GM18511 (cell line): Measurements from ENCODE around the gene WASHC2C.
"Not testable (repeated sequence)": the region's sequence is repeated elsewhere in the genome, so short reads cannot be mapped to it uniquely, and the experiment has no call there.

Experiments used
- ATAC-seq: cut with Tn5 transposase; IDR thresholded peaks from one replicate; pipeline ENCODE4 v1.9.1; 2021; ENCODE audit warnings: mild to moderate bottlenecking, moderate library complexity; ENCODE audit not compliant: unreplicated experiment

WASHC2C gene

DNA sequence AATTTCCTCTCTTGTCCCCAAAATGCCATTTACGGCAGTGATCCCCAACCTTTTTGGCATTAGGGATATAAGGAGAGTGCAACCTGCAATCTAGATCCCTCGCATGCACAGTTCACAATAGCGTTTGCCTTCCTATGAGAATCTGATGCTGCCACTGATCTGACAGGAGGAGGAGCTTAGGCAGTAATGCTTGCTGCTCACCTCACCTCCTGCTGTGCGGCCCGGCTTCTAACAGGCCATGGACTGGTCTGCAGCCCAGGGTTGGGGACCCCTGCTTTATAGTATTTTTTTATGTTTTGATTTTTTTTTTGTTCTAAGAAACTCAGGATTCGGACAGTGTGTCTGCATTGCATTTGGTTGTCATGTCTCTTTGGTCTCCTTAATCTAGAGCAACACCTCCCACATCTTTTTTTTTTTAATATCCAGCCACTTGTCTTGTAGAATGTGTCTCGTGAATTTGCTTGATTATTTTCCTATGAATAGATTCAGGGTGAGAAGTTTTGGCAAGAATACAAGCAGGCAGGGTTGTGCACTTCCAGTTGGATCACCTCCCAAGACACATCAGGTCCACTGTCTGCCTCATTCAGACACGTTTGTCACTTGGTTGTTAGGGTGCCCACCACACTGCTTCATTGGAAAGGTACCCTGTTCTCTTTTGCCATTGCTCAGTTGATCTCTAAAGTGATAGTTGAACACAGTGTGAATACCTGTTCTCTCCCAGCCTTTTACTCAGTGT lies 30.8 kb downstream of the WASHC2C start:
- ATAC-seq: not testable (repeated sequence)

DNA sequence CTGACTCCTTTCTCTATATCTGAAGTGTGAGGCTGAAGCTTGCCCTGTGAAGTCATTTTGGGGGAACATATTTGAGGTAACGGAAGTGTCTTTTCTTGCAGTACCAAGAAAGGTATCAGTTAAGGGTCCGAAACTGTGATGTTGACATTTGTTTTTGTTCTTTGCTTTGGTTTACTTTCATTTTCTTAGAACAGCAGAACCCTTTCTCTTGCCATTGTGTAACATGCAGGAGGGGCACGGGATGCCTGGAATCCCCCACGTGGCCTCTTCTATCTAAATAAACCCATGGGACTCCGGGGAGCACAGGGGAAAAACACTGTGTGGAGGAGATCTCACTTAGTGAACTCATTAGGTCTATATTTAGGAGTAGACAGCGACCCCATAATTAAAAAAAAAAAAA lies 34.6 kb downstream of the WASHC2C start:
- ATAC-seq: not testable (repeated sequence)

GRCh38 chr10:45763037-45763436 lies 36.0 kb downstream of the WASHC2C start:
- not testable (repeated sequence) for ATAC-seq

DNA sequence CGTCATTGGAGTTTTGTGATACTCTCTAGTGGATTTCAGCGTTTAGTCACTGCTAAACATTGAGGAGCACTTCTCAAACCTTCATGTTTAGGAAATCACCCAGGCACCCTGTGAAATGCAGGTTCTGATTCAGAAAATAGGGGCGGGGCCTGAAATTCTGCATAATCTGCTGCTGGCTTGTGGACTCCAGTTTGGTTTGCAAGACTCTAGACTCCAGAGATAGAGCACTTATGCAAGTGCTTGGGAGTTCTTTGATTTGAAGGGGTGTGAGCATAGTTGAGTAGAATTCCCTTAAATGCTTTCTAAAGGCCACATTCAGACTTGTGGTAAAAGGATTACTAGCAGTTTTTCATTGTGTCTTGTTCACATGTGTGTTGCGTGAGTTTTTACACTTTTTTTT lies 41.3 kb downstream of the WASHC2C start:
- ATAC-seq: not testable (repeated sequence)

DNA sequence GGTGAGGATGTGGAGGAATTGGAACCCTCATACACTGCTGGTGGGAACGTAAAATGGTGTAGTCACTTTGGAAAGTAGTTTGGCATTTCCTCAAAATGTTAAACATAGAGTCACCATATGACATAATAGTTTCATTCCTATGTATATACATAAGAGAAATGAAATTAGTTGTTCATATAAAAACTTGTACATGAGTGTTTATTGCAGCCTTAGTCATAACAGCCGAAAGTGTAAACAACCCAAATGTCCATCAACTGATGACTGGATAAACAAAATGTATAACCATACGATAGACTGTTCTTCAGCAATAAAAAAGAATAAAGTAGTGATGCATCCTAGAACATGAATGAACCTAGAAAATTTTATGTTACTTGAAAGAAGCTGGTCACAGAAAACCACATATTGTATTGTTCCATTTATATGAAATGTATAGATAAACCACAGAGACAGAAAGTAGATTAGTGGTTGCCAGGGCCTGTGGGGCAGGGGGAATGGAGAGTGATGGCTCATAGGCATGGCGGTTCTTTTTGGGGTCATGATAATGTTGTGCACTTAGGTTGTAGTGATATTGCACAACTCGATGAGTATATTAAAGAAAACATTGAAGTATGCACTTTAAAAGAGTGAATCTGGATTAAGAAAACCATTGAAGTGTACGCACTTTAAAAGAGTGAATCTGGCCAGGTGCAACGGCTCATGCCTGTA lies 44.8 kb downstream of the WASHC2C start:
- not testable (repeated sequence) for ATAC-seq

DNA sequence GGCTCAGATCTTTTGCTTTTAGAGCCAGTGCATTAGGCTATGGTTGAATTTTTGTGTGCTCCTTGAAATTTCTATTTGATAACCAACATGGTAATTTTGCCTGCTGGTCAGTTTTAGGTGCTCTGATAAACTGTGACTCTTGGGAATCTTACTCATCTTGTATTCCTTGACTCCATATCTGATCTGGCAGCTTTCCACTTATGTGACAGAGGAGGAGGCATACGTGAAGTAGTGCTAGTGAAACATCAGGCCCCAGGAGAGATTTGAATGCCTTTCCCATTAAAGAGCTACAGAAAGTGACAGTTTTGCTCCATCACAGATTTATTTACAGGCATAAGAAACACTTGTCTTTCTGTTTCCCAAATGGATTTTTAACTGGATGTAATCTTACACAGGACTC lies 59.2 kb downstream of the WASHC2C start:
- ATAC-seq: not testable (repeated sequence)

GRCh38 chr10:45787212-45787741 lies 60.2 kb downstream of the WASHC2C start:
- not testable (repeated sequence) for ATAC-seq

GRCh38 chr10:45789991-45790390 lies 62.9 kb downstream of the WASHC2C start:
- not testable (repeated sequence) for ATAC-seq

GRCh38 chr10:45790694-45791426 lies 63.8 kb downstream of the WASHC2C start:
- ATAC-seq: not testable (repeated sequence)

DNA sequence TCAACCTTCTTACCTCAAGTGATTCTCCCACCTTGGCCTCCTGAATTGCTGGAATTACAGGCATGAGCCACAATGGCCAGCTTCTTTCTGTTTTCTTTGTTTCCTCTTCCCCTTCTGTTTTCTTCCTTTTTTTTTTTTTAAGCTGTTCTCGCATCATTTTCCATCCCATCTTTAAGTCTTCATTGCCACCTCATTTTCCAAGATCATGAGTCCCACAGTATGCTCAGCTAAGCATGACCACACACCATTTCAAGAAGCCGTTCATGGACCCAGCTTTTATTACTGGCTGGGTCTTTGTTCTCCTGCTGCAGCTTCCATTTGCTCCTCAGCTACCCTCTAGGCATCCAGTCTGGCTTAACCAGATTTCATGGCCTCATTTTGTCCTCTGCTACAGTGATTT lies 67.7 kb downstream of the WASHC2C start:
- not testable (repeated sequence) for ATAC-seq

DNA sequence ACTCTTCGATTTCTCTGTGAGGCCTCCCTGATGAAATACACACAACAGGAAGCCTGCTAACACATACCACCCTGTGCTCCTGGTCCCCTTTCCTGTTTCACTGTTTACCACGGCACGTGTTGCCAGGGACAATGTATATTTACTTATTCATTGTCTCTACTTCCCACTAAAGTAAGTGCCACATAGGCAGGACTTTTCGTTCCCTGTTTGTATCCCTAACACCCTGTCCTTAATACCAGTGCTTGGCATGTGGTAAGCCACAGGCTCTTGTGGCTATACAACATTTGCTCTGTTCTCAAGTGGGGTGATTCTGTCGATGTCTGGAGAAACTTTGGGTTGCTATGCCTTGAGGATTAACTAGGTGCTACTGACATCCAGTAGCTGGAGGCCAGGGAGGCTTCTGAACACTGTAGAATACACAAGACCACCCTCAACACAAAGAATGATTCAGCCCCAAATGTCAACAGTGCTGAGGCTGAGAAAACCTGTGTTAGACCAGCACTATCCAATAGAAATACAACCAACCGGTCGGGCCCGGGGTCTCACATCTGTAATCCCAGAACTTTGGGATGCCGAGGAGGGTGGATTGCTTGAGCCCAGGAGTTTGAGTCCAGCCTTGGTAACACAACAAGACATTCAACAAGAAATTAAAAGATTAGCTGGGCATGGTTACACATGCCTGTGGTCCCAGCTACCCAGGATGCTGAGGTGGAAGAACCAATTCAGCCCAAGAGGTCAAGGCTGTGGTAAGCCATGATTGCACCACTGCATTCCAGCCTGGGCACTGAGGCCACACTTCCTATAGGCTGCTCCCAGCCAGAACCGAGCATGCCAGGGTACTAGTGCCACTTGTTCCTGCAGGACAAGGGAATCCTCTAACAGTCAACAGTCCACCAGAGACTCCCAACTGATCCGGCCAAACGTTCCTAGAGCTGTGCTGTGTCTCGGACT lies 76.3 kb downstream of the WASHC2C start:
- not testable (repeated sequence) for ATAC-seq

DNA sequence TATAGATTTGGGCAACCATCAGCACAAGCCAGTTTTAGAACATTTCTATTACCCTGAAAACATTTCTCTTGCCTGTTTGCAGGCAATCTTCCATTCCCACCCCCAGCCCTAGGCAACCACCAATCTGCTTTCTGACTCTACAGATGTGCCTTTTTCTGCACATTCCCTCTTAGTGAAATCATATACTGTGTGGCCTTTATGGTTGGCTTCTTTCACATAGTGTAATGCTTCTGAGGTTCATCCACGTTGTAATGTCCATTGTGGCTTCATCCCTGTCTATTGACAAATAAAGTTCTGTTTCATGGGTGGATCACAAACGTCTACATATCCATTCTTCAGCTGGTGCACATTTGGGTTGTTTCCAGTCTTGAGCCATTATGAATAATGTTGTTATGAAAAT lies 77.9 kb downstream of the WASHC2C start:
- not testable (repeated sequence) for ATAC-seq

GRCh38 chr10:45809837-45810236 lies 82.8 kb downstream of the WASHC2C start:
- no peak for ATAC-seq

DNA sequence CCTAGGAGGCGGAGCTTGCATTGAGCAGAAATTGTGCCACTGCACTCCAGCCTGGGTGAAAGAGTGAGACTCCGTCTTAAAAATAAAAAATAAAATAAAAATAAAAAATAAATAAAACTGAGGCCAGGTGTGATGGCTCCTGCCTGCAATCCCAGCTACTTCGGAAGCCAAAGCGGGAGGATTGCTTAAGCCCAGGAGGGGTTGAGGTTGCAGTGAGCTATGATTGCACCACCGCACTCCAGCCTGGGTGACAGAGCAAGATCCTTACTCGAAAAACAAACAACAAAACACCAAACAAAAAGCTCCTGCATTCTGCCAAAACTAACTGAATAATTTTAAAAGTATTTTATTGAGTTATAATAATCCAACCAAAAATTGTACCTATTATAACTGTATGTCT lies 84.0 kb downstream of the WASHC2C start:
- no peak for ATAC-seq

DNA sequence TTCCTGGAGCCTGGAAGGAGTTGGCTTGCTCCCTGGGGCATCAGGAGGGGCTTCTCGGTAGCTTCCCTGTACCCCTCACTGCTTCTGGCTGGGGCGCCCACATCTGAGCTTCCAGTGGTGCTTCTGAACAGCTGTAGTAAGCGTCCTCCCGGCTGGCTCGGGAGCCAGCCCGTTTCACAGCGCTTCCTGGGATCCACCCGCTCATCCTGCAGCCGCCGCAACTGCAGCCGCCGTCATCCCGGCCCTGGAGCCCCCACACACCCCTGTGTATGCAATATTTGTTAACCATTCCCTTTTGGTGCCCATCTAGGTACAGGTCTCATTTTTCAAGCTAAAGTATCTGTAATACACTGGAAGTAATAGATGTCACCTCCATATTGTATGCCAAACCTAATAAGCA lies 85.9 kb downstream of the WASHC2C start:
- not testable (repeated sequence) for ATAC-seq

DNA sequence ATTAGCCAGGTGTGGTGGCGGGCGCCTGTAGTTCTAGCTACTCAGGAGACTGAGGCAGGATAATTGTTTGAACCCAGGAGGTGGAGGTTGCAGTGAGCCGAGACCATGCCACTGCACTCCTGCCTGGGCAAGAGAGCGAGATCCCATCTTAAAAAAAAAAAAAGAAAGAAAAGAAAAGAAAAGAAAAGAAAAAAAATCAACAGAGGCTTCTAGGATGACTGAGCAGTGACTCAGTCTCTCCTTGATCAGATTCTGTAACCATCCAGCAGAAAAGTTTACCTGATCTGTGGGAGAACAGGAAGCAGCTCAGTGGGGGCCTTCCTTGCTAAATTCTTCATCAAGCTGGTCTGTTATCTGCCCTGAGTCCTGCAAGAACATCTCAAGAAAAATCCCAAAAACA lies 87.1 kb downstream of the WASHC2C start:
- not testable (repeated sequence) for ATAC-seq

DNA sequence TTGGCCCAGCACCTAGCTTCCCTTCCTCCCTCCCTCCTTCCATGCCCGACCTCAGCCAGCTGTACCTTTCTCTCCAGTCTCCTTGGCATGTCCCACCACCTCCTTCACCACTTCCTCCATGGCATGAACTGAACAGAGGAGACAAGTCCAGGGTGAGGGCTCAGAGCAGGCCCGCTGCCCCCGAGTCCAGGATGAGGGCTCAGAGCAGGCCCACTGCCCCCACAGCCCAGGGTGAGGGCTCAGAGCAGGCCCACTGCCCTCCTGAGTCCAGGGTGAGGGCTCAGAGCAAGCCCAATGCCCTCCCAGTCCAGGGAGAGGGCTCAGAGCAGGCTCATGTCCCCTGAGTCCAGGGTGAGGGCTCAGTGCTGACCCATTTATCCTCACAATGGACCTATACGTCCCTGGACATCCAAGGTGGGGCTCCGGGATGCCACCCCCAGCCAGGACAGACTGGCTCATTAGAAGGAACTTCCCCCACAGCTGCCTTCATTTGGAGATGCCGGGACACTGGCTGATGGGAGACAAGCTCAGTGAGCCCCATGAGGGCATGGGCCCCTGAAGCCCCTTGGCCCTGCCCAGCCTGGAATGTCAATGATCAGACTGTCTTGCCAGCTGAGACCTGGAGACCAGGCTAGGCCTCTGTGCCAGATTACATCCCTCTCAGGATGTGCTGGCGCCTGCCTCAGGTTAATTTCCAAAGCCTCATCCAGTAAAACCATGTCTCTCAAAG lies 90.2 kb downstream of the WASHC2C start:
- ATAC-seq: no peak

GRCh38 chr10:45817912-45818311 lies 90.8 kb downstream of the WASHC2C start:
- no peak for ATAC-seq

DNA sequence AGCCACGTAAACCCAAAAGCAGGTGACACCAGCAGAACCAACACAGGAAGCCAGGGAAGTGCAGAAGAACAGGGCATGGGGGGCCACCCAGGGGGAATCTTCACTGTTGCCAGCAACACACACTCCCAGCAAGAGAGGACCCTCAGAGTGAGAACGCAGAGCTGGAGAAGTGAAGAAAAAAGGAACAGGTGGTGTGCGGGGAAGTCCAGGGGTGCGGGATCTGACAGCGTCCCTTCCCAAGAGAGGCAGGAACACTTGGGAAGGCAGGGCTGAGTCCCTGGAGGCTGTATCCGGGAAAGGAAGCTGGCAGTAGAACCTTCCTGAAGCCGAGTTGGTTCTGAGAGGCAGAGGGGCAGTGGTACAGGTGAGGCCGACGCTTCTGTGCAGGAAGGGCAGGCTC lies 92.5 kb downstream of the WASHC2C start:
- ATAC-seq: no peak
